HepG2 (cell line): ENCODE results near the gene SHISA5. TPM values are rescaled to one million over a fixed set of nuclear protein-coding genes. Genes with fewer than 3 reads are reported as not detected.

Experiments used
- BRF2 ChIP-seq: sonication (generic); formaldehyde crosslinking; IDR thresholded peaks from 2 replicates; pipeline ENCODE4 v1.8.1; 2022; ENCODE audit warnings: mild to moderate bottlenecking, missing genetic modification reagents
- EZH2 ChIP-seq: conservative IDR thresholded peaks from 2 replicates; pipeline ENCODE4 v1.6.1; 2012; ENCODE audit warnings: mild to moderate bottlenecking, low read depth, low read length, moderate library complexity
- IKZF4 ChIP-seq: sonication (generic); formaldehyde crosslinking; IDR thresholded peaks from 2 replicates; pipeline ENCODE4 v1.5.1; 2020; ENCODE audit warnings: borderline replicate concordance, mild to moderate bottlenecking, low read depth, missing genetic modification reagents; ENCODE audit errors: not compliant biosample characterization
- MIER3 ChIP-seq: IDR thresholded peaks from 2 replicates; pipeline ENCODE4 v1.6.1; 2016; ENCODE audit warnings: missing compliant biosample characterization, borderline replicate concordance
- POLR2AphosphoS2 ChIP-seq: IDR thresholded peaks from 2 replicates; pipeline ENCODE4 v1.6.1; 2011; ENCODE audit warnings: low read depth, low read length, improper control_type of control experiment
- PPARG ChIP-seq: conservative IDR thresholded peaks from 2 replicates; pipeline ENCODE4 v1.6.1; 2016; ENCODE audit warnings: missing biosample characterization, missing genetic modification reagents
- SKIL ChIP-seq: sonication (generic); formaldehyde crosslinking; IDR thresholded peaks from 2 replicates; pipeline ENCODE4 v1.8.0; 2022; ENCODE audit warnings: missing genetic modification reagents, mild to moderate bottlenecking, moderate library complexity, borderline replicate concordance
- SMC3 ChIP-seq: IDR thresholded peaks from 2 replicates; pipeline ENCODE4 v1.6.1; 2011; ENCODE audit warnings: low read length, improper control_type of control experiment
- SNAPC4 ChIP-seq: sonication (generic); formaldehyde crosslinking; IDR thresholded peaks from 2 replicates; pipeline ENCODE4 v1.4.0; 2020; ENCODE audit warnings: mild to moderate bottlenecking, missing genetic modification reagents
- ZNF569 ChIP-seq: sonication (generic); formaldehyde crosslinking; IDR thresholded peaks from 2 replicates; pipeline ENCODE4 v1.5.0; 2020; ENCODE audit warnings: mild to moderate bottlenecking, missing genetic modification reagents, moderate library complexity, borderline replicate concordance
- ZNF678 ChIP-seq: sonication (generic); formaldehyde crosslinking; IDR thresholded peaks from 2 replicates; pipeline ENCODE4 v1.4.0; 2020; ENCODE audit warnings: mild to moderate bottlenecking, missing genetic modification reagents
- ZNF687 ChIP-seq: sonication (generic); formaldehyde crosslinking; IDR thresholded peaks from 2 replicates; pipeline ENCODE4 v1.5.1; 2020; ENCODE audit warnings: mild to moderate bottlenecking, missing genetic modification reagents, moderate library complexity
- ZNF766 ChIP-seq: sonication (generic); formaldehyde crosslinking; IDR thresholded peaks from 2 replicates; pipeline ENCODE4 v1.5.0; 2020; ENCODE audit warnings: missing genetic modification reagents, borderline replicate concordance
- polyA plus RNA-seq, 8 experiments: library from polyadenylated mRNA; depleted of rRNA in 3 of 8; stranded (reverse) in 7 of 8; unstranded in 1 of 8; fragments of >200 nt; fragmentation: Illumina TruSeq in 4 of 8; extraction: Trizol in 4 of 8; gene quantifications; 2 replicates each; pipeline versions ENCODE4 v1.2.1 to v1.2.3, GENCODE V29; 2011 to 2016; ENCODE audit warnings: low read depth in 4 of 8, missing spikeins in 1 of 8, mixed read lengths in 1 of 8; ENCODE audit not compliant: insufficient read depth in 1 of 8
- total RNA-seq, 5 experiments: library from RNA; depleted of rRNA; stranded (reverse); fragments of >200 nt; fragmentation: Illumina TruSeq; extraction: Trizol; gene quantifications; 2 replicates each; pipeline ENCODE4 v1.2.3, GENCODE V29; 2016; ENCODE audit warnings: low read depth in 1 of 5

Gene SHISA5
- total and polyA plus RNA-seq, 2 of the 13 experiments (the other 11 are each of a cell fraction or from before 2014, with no cell fraction given) = 75.8 to 91.4 TPM

- TF ChIP-seq SNAPC4 (CRISPR knock-in tag) (peak; percentile 36; the same call in 1 of the 2 replicates), POLR2AphosphoS2 (no peak), IKZF4 (CRISPR knock-in tag) (no peak), MIER3 (CRISPR knock-in tag) (peak; percentile 89), PPARG (CRISPR knock-in tag) (peak; percentile 49; the same call in 1 of the 2 replicates), SMC3 (no peak), EZH2 (no peak), ZNF766 (CRISPR knock-in tag) (no peak), SKIL (0 out of 2 replicates have a peak, but pooled peaks have one; percentile 35), ZNF687 (peak; percentile 98), BRF2 (CRISPR knock-in tag) (peak; percentile 76; the same call in 1 of the 2 replicates), ZNF569 (CRISPR knock-in tag) (no peak), ZNF678 (CRISPR knock-in tag) (no peak)
Measured at GRCh38 chr3:48439820-48440589, 64.0 kb downstream of the SHISA5 start, which contains the start of the genes CCDC51 and TMA7 (continued).
